Measurements from ENCODE around the gene OR5H15.

- no peak for TF ChIP-seq POLR2AphosphoS5 (IDR thresholded peaks at IDR 0.05)
- TF ChIP-seq POLR2A (IDR thresholded peaks at IDR 0.05): no peak
These were observed 13.9 kb downstream of the OR5H15 start for GRCh38 chr3:98180319-98180890.
